ENCODE data around the gene TEX35.

DNA sequence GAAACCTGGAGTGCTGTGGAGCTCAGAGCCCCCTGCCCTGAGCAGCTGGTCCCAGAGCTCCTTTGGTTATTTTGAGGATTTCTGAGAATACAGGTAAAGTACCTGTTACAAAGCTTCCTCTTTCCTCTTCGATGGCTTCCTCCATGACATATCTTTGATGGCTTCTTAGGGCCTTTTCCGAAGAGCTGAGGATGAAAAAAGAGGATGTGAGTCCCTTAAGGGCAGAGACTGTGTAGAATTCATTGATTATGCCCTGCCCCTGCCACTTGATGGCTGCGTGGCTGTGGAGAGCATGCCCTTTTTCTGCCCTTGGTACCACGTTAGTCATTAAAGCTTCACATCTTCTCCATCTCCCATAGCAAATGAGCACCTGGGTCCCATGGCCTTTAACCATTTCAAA, 14.2 kb downstream of the TEX35 start:
- TF ChIP-seq POLR2AphosphoS5 (IDR thresholded peaks at IDR 0.05) (no peak), POLR2A (IDR thresholded peaks at IDR 0.05) (no peak)
- TF ChIP-seq, protein P1, sequence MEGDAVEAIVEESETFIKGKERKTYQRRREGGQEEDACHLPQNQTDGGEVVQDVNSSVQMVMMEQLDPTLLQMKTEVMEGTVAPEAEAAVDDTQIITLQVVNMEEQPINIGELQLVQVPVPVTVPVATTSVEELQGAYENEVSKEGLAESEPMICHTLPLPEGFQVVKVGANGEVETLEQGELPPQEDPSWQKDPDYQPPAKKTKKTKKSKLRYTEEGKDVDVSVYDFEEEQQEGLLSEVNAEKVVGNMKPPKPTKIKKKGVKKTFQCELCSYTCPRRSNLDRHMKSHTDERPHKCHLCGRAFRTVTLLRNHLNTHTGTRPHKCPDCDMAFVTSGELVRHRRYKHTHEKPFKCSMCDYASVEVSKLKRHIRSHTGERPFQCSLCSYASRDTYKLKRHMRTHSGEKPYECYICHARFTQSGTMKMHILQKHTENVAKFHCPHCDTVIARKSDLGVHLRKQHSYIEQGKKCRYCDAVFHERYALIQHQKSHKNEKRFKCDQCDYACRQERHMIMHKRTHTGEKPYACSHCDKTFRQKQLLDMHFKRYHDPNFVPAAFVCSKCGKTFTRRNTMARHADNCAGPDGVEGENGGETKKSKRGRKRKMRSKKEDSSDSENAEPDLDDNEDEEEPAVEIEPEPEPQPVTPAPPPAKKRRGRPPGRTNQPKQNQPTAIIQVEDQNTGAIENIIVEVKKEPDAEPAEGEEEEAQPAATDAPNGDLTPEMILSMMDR (IDR thresholded peaks at IDR 0.05): no peak

All from suprapubic skin (tissue), 4 donors.